Esophagus squamous epithelium (tissue), 4 donors: ENCODE measurements around the gene KNOP1.

ENCODE experiments used
- POLR2A ChIP-seq, 4 donors: fragments of 450-650 bp; IDR thresholded peaks; one replicate each; pipeline ENCODE4 v1.6.1; 2017; ENCODE audit warnings: antibody characterized with exemption in 4 of 4, mild to moderate bottlenecking in 4 of 4, moderate library complexity in 3 of 4
- TF ChIP-seq, protein P1 (sequence below), 6 experiments: fragments of 450-650 bp in 4 of 6; fragments of 200-600 bp in 2 of 6; sonication (generic) in 2 of 6; IDR thresholded peaks; one replicate each; pipeline ENCODE4 v1.5.1; 2016 to 2019; ENCODE audit warnings: antibody characterized with exemption in 6 of 6, mild to moderate bottlenecking in 4 of 6, moderate library complexity in 4 of 6

DNA sequence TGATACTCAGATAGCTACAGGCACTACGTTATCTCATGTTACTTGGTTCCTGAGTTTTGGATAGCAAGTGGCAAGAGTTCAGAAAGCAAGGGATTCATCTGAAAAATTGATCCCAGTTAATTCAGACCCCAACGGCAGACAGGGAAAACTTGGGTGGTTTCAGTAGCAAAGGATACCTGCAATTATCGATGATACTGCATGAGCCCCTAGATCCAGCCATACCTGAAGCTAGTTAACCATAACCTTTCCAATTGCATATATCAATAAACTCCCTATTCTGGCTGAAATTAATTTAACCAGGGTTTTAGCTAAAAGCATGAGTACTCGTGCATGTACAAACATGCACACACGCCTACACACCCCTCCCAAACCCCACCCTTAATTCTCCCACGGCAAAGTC is 4.3 kb downstream of the KNOP1 start:
- TF ChIP-seq, protein P1, sequence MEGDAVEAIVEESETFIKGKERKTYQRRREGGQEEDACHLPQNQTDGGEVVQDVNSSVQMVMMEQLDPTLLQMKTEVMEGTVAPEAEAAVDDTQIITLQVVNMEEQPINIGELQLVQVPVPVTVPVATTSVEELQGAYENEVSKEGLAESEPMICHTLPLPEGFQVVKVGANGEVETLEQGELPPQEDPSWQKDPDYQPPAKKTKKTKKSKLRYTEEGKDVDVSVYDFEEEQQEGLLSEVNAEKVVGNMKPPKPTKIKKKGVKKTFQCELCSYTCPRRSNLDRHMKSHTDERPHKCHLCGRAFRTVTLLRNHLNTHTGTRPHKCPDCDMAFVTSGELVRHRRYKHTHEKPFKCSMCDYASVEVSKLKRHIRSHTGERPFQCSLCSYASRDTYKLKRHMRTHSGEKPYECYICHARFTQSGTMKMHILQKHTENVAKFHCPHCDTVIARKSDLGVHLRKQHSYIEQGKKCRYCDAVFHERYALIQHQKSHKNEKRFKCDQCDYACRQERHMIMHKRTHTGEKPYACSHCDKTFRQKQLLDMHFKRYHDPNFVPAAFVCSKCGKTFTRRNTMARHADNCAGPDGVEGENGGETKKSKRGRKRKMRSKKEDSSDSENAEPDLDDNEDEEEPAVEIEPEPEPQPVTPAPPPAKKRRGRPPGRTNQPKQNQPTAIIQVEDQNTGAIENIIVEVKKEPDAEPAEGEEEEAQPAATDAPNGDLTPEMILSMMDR (IDR thresholded peaks at IDR 0.05), result no peak
- TF ChIP-seq POLR2A (IDR thresholded peaks at IDR 0.05), result no peak
